NT2/D1 (cell line): ENCODE results near the gene AQP7.
"Not testable (repeated sequence)": the region's sequence is repeated elsewhere in the genome, so short reads cannot be mapped to it uniquely, and the experiment has no call there.

Experiments
- DNase-seq: peaks from one replicate; pipeline ENCODE4 v3.0.0-alpha.2; 2011; ENCODE audit warnings: low read depth, low spot score
- H3K27me3 ChIP-seq: 2 replicates; pipeline ENCODE4 v1.6.0; 2011; ENCODE audit warnings: mild to moderate bottlenecking; ENCODE audit not compliant: insufficient read length, insufficient read depth
- H3K36me3 ChIP-seq: 2 replicates; pipeline ENCODE4 v1.6.1; 2011; ENCODE audit warnings: mild to moderate bottlenecking, low read length, mixed read lengths; ENCODE audit not compliant: insufficient read depth, insufficient read length
- H3K4me1 ChIP-seq: 2 replicates; pipeline ENCODE4 v1.5.1; 2011; ENCODE audit not compliant: insufficient read depth, insufficient read length
- H3K4me3 ChIP-seq: 2 replicates; pipeline ENCODE4 v1.5.1; 2011; ENCODE audit warnings: low read depth; ENCODE audit not compliant: insufficient read length
- H3K9ac ChIP-seq: 2 replicates; pipeline ENCODE4 v1.6.0; 2011; ENCODE audit warnings: low read depth; ENCODE audit not compliant: insufficient read length
- H3K9me3 ChIP-seq: 2 replicates; pipeline ENCODE4 v1.5.1; 2011; ENCODE audit warnings: mild to moderate bottlenecking, low read length; ENCODE audit not compliant: insufficient read depth
- SUZ12 ChIP-seq: IDR thresholded peaks from 2 replicates; pipeline ENCODE4 v1.6.1; 2011; ENCODE audit not compliant: insufficient read length, insufficient read depth; ENCODE audit errors: extremely low read depth
- YY1 ChIP-seq: IDR thresholded peaks from 2 replicates; pipeline ENCODE4 v1.6.1; 2011; ENCODE audit not compliant: insufficient read length, insufficient read depth
- ZNF274 ChIP-seq: IDR thresholded peaks from 2 replicates; pipeline ENCODE4 v1.6.1; 2011; ENCODE audit warnings: mild to moderate bottlenecking, low read depth, low read length

AQP7 gene

GRCh38 chr9:33403941-33404787, 1.8 kb upstream of the AQP7 start:
- Histone ChIP-seq H3K9ac (peak overlapping the region; percentile 26), H3K36me3 (no peaks in the 10 kb centered on the region), H3K27me3 (no peaks in the 10 kb centered on the region), H3K4me1 (peaks cover 14% of the 10 kb centered on the region), H3K4me3 (no peak overlapping the region), H3K9me3 (no peaks in the 10 kb centered on the region)
- no peak for DNase-seq
- TF ChIP-seq YY1 (no peak), ZNF274 (no peak), SUZ12 (no peak)

DNA sequence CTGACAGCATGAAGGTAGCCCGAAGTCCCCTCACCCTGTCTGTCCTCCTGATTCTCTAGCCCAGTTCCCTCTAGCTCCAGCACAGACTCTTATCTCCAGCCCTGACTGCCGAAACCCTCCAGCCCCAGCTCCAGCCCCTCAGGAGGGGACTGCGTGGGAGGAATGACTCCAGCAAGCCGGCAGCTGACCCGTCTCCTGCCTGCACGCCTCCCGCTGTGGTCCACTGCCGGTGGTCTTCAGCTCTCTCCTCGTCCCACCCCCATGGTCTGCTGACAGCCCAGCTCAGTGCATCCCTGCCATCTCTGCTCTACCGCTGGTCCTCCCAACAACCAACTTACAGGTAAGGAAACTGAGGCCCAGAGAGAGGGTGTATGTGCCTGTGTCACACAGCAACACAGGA, 559 bp downstream of the AQP7 start:
- not testable (repeated sequence) for H3K4me3 ChIP-seq, H3K27me3 ChIP-seq, H3K9me3 ChIP-seq, DNase-seq, H3K36me3 ChIP-seq, H3K9ac ChIP-seq
- H3K4me1 ChIP-seq, result peaks cover 14% of the 10 kb centered on the region

DNA sequence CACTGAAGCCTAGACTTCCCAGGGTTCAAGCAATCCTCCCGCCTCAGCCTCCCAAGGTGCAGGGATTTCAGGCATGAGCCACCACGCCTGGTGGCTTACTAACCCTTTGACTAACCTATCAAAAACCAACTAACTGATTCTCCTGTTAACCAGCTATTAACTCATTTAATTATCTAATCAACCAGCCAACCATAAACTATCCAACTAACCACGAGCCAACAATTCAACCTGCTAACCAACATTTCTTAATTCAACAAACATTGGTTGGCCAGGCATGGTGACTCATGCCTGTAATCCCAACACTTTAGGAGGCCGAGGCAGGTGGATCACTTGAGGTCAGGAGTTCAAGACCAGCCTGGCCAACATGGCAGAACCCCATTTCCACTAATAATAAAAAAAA, 3.3 kb downstream of the AQP7 start:
- not testable (repeated sequence) for H3K4me3 ChIP-seq, H3K27me3 ChIP-seq, H3K9ac ChIP-seq, H3K36me3 ChIP-seq, DNase-seq, H3K4me1 ChIP-seq, H3K9me3 ChIP-seq

GRCh38 chr9:33397801-33398200, 4.6 kb downstream of the AQP7 start:
- not testable (repeated sequence) for H3K4me3 ChIP-seq, H3K4me1 ChIP-seq, H3K9ac ChIP-seq, DNase-seq, H3K9me3 ChIP-seq, H3K36me3 ChIP-seq
- H3K27me3 ChIP-seq, result peaks cover 12% of the 10 kb centered on the region

DNA sequence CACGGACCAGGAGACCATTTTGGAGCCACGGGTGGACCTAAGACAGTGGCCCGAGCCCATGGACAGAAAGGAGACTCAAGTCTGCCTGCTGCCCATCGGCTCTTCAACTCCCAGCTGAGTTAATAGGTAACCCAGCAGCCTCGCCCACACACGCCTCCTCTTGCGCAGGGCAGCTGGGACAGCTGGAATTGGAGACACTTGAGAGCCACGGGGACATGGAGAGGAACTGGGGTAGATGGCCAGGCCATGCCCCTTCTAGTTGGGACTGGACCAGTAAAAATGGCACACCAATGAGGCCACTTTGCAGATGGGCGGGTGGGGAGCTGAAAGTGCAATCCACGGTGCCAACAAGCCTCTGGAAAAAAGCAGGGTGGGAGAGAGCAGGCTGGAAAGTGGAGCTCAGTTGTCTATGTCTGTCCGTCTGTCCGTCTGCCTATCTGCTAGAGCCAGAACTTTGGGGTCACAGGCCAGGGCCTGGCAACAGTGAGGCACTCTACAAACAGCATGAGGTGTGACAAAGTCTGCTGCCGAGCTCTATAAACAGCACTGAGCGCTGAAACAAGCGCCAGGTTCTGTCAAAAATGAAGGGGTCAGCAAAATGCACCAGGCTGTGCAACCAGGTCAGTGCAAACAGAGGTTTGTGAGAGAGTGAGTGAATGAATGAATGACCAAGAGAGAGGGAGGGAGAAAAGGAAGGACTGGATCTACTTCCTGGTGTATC, 7.0 kb downstream of the AQP7 start:
- H3K27me3 ChIP-seq, result peaks cover 12% of the 10 kb centered on the region
- not testable (repeated sequence) for H3K9ac ChIP-seq, H3K36me3 ChIP-seq, H3K9me3 ChIP-seq, H3K4me3 ChIP-seq, H3K4me1 ChIP-seq, DNase-seq

GRCh38 chr9:33393986-33394385, 8.4 kb downstream of the AQP7 start:
- H3K9ac ChIP-seq, H3K4me3 ChIP-seq, H3K9me3 ChIP-seq, H3K4me1 ChIP-seq, H3K36me3 ChIP-seq, DNase-seq: not testable (repeated sequence)
- peaks cover 12% of the 10 kb centered on the region for H3K27me3 ChIP-seq

DNA sequence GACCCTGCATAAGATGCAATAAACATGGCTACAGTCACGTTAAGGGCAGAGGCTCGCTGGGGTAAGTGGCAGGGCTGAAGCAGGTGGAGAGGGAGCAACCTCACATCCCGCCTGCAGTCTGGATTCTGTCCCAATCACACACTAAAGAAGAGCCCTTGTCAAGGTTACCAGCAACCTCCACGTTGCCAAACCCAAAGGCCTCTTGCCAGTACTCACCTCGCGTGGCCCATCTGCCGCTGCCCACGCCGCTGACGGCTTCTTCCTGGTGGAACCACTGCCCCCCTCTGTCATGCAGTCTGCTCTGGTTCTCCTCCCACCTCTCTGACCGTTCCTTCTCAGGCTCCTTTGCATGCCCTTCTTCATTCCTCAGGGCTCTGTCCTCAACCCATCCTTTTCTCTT, 8.8 kb downstream of the AQP7 start:
- H3K4me1 ChIP-seq, result peaks cover 3% of the 10 kb centered on the region
- no peak for DNase-seq
- H3K36me3 ChIP-seq, result no peaks in the 10 kb centered on the region
- no peak for TF ChIP-seq SUZ12
- TF ChIP-seq ZNF274, result no peak
- no peak for TF ChIP-seq YY1
- no peaks in the 10 kb centered on the region for H3K9me3 ChIP-seq
- no peak overlapping the region for H3K9ac ChIP-seq
- no peak overlapping the region for H3K4me3 ChIP-seq
- H3K27me3 ChIP-seq, result peaks cover 12% of the 10 kb centered on the region

GRCh38 chr9:33392591-33393021, 9.8 kb downstream of the AQP7 start:
- H3K36me3 ChIP-seq, H3K9ac ChIP-seq, H3K9me3 ChIP-seq, H3K4me1 ChIP-seq, DNase-seq, H3K4me3 ChIP-seq: not testable (repeated sequence)
- peaks cover 12% of the 10 kb centered on the region for H3K27me3 ChIP-seq

GRCh38 chr9:33391111-33391771, 11.1 kb downstream of the AQP7 start:
- DNase-seq, result peak; percentile 42
- H3K4me1 ChIP-seq, H3K9me3 ChIP-seq, H3K4me3 ChIP-seq, H3K36me3 ChIP-seq, H3K9ac ChIP-seq: not testable (repeated sequence)
- H3K27me3 ChIP-seq, result peaks cover 12% of the 10 kb centered on the region
